Peyer's patch (tissue), 4 donors: ENCODE measurements around the gene KCNMA1.

Source experiments
- POLR2A ChIP-seq, 2 donors: fragments of 450-650 bp; IDR thresholded peaks; one replicate each; pipeline ENCODE4 v1.5.1; 2017; ENCODE audit warnings: antibody characterized with exemption in 2 of 2, mild to moderate bottlenecking in 2 of 2, moderate library complexity in 2 of 2
- TF ChIP-seq, protein P1 (sequence below), 6 experiments: fragments of 450-650 bp in 4 of 6; fragments of 200-600 bp in 2 of 6; sonication (generic) in 1 of 6; IDR thresholded peaks; one replicate each; pipeline ENCODE4 v1.5.1; 2017 to 2019; ENCODE audit warnings: antibody characterized with exemption in 6 of 6, mild to moderate bottlenecking in 3 of 6, moderate library complexity in 1 of 6

GRCh38 chr10:77371848-77372799 is 265.5 kb downstream of the KCNMA1 start:
- no peak for TF ChIP-seq POLR2A (IDR thresholded peaks at IDR 0.05)
- TF ChIP-seq, protein P1, sequence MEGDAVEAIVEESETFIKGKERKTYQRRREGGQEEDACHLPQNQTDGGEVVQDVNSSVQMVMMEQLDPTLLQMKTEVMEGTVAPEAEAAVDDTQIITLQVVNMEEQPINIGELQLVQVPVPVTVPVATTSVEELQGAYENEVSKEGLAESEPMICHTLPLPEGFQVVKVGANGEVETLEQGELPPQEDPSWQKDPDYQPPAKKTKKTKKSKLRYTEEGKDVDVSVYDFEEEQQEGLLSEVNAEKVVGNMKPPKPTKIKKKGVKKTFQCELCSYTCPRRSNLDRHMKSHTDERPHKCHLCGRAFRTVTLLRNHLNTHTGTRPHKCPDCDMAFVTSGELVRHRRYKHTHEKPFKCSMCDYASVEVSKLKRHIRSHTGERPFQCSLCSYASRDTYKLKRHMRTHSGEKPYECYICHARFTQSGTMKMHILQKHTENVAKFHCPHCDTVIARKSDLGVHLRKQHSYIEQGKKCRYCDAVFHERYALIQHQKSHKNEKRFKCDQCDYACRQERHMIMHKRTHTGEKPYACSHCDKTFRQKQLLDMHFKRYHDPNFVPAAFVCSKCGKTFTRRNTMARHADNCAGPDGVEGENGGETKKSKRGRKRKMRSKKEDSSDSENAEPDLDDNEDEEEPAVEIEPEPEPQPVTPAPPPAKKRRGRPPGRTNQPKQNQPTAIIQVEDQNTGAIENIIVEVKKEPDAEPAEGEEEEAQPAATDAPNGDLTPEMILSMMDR (IDR thresholded peaks at IDR 0.05) = no peak
